Mesothelial cell of epicardium (in vitro differentiated cells): ENCODE measurements around the gene RNU5D-1. TPM values are rescaled to one million over a fixed set of nuclear protein-coding genes. Genes with fewer than 3 reads are reported as not detected.

ENCODE experiments used
- DNase-seq, 2 experiments: peaks; one replicate each; pipeline ENCODE4 v3.0.0; 2021; ENCODE audit warnings: low spot score in 2 of 2; ENCODE audit not compliant: unreplicated experiment in 2 of 2
- H3K27ac Mint-ChIP-seq: 2 replicates; pipeline ENCODE4 v1.8.0; 2021; ENCODE audit warnings: mixed read lengths
- H3K27me3 Mint-ChIP-seq: 2 replicates; pipeline ENCODE4 v1.8.0; 2021; ENCODE audit warnings: low read depth, mixed read lengths
- H3K36me3 Mint-ChIP-seq: 2 replicates; pipeline ENCODE4 v1.8.0; 2021; ENCODE audit warnings: mixed read lengths
- H3K4me1 Mint-ChIP-seq: 2 replicates; pipeline ENCODE4 v1.8.0; 2021; ENCODE audit warnings: mixed read lengths
- H3K4me3 Mint-ChIP-seq: 2 replicates; pipeline ENCODE4 v1.8.0; 2021; ENCODE audit warnings: mild to moderate bottlenecking, moderate library complexity, mixed read lengths
- H3K9me3 Mint-ChIP-seq: 2 replicates; pipeline ENCODE4 v1.8.0; 2021; ENCODE audit warnings: mixed read lengths
- CTCF ChIP-seq: fragments of 200-600 bp; sonication (generic); IDR thresholded peaks from one replicate; pipeline ENCODE4 v1.5.0; 2021; ENCODE audit warnings: antibody characterized with exemption; ENCODE audit not compliant: unreplicated experiment
- total RNA-seq: library from RNA; stranded (reverse); gene quantifications from 3 replicates; pipeline ENCODE4 v1.2.1, GENCODE V29; 2021

Gene RNU5D-1
- total RNA-seq, result not detected in 3 replicates

- TF ChIP-seq CTCF, result peak; percentile 96
- Mint-ChIP-seq H3K27me3 (no peaks in the 10 kb centered on the region), H3K4me3 (peak within 1 kb of the TSS; percentile 56), H3K36me3 (no peaks in the 10 kb centered on the region), H3K4me1 (peaks cover 10% of the 10 kb centered on the region), H3K27ac (peak within 1 kb of the TSS; percentile 100), H3K9me3 (no peaks in the 10 kb centered on the region)
- DNase-seq, result peak; percentile 83 to 91
These were observed at the start of gene RNU5D-1 for GRCh38 chr1:44730741-44731512. TSS of gene RNU5D-1 (minus strand) at chr1:44731170.

- DNase-seq, result no peak
- no peak overlapping the region for H3K27ac Mint-ChIP-seq
- peaks cover 32% of the 10 kb centered on the region for H3K36me3 Mint-ChIP-seq
- H3K4me3 Mint-ChIP-seq, result no peak overlapping the region
- no peak for TF ChIP-seq CTCF
- no peaks in the 10 kb centered on the region for H3K9me3 Mint-ChIP-seq
- H3K27me3 Mint-ChIP-seq, result no peaks in the 10 kb centered on the region
- H3K4me1 Mint-ChIP-seq, result peaks cover 32% of the 10 kb centered on the region
These were observed 49.7 kb upstream of the RNU5D-1 start for GRCh38 chr1:44780583-44781121.

GRCh38 chr1:44778705-44779576 lies 48.0 kb upstream of the RNU5D-1 start:
- Mint-ChIP-seq H3K36me3 (peaks cover 32% of the 10 kb centered on the region), H3K27ac (peak overlapping the region; percentile 67), H3K27me3 (no peaks in the 10 kb centered on the region), H3K4me3 (no peak overlapping the region), H3K9me3 (no peaks in the 10 kb centered on the region), H3K4me1 (peaks cover 30% of the 10 kb centered on the region)
- no peak for DNase-seq
- no peak for TF ChIP-seq CTCF

GRCh38 chr1:44777969-44778635 lies 47.1 kb upstream of the RNU5D-1 start:
- Mint-ChIP-seq H3K27ac (peak overlapping the region; percentile 87), H3K4me1 (peaks cover 24% of the 10 kb centered on the region), H3K36me3 (peaks cover 32% of the 10 kb centered on the region), H3K9me3 (no peaks in the 10 kb centered on the region), H3K4me3 (peak overlapping the region; percentile 87), H3K27me3 (no peaks in the 10 kb centered on the region)
- no peak for DNase-seq
- no peak for TF ChIP-seq CTCF

- no peak for DNase-seq
- H3K27me3 Mint-ChIP-seq, result no peaks in the 10 kb centered on the region
- no peak for TF ChIP-seq CTCF
- H3K4me3 Mint-ChIP-seq, result peak overlapping the region; percentile 87
- peak overlapping the region; percentile 87 for H3K27ac Mint-ChIP-seq
- peaks cover 24% of the 10 kb centered on the region for H3K4me1 Mint-ChIP-seq
- H3K36me3 Mint-ChIP-seq, result peaks cover 32% of the 10 kb centered on the region
- H3K9me3 Mint-ChIP-seq, result no peaks in the 10 kb centered on the region
These were observed 46.6 kb upstream of the RNU5D-1 start for GRCh38 chr1:44777547-44777946.
